SW 1271 (cell line): ENCODE measurements around the gene ZC3H18.

ENCODE experiments used
- DNase-seq, 2 experiments: peaks; one replicate each; lab custom pipeline; 2025; lab: John Stamatoyannopoulos, UW

ZC3H18 gene

DNA sequence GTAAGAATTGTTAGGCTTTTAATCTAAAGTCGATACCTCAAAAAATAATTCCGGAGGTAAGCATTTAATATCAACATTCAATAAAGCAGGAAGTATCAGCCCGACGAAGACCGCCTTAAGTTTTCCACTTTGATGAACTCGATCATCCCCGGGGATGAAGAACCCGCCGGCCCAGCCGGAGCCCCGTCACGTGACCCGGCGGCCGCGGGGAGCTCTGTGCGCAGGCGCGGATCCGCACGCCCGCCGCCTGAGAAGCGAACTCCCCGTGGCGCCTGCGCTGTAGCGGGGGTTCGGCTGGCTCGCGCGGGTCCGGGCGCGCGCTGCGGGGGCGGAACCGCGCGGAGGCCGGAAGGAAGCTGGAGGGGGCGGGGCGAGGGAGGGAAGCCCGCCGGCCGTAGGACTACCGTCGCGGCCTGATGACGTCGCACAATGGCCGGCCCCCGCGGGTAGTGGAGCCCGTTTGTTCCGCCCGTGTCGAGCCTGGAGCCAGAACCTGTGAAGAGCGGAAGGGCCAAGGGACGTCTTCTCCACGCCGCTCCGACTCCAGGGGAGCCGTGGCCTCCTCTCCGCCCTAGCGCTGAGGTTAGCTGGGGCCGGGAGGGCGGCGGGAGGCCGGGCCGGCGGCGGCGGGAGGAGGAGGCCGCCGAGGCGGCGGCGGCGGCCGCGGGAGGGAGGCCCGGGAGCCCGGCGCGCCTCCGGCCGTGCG lies at the start of gene ZC3H18:
Gene ZC3H18 (plus strand): TSS at position 419 of the 706 bp plus-strand sequence. CDS start 6,721 bp downstream, outside the sequence.
- DNase-seq, result peak; percentile 82 to 91

DNA sequence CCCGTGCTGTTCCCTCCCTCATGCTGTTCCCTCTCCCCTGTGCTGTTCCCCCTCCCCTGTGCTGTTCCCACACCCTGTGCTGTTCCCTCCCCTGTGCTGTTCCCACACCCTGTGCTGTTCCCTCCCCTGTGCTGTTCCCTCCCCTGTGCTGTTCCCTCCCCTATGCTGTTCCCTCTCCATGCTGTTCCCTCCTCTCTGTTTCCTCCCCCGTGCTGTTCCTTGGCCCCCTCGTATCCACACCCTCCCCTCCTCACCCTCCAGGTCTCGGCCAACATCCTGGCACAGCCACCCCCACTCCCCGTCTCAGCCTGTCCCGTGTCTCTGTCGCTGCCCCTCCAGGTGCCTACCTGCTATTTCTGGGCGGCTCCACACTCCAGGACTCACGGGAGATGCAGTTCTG lies 48.5 kb upstream of the ZC3H18 start:
- no peak for DNase-seq

DNA sequence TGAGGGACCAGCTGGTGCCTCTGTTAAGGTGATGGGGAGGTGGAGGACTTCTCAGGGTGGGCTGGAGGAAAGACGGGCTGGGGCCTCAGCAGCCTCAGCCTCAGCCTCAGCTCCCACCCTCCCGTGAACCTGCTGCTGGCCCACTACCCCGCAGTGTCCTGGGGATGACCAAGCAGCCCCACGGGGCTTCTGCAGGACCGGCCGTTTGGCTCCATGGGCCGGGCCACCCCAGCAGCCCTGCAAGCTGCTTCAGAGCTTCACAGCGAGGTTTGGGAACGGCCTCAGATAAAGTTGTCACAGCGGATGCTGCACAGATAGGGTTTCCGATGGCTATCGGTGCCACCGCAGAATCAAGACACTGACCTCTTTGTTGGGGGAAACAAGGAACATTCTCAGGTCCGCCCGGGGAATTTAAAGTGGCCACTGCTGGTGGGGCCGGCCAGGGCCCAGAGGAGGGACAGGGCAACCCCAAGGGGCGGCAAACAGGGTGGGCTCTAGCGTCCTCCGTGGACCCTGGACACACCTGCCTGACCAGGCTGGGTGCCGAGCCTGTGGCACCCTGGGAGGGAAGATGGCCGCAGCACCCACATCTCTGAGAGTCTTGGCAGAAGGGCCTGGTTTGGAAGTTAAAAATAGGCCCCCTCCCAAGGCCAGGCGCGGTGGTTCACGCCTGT lies 47.8 kb upstream of the ZC3H18 start:
- no peak for DNase-seq

DNA sequence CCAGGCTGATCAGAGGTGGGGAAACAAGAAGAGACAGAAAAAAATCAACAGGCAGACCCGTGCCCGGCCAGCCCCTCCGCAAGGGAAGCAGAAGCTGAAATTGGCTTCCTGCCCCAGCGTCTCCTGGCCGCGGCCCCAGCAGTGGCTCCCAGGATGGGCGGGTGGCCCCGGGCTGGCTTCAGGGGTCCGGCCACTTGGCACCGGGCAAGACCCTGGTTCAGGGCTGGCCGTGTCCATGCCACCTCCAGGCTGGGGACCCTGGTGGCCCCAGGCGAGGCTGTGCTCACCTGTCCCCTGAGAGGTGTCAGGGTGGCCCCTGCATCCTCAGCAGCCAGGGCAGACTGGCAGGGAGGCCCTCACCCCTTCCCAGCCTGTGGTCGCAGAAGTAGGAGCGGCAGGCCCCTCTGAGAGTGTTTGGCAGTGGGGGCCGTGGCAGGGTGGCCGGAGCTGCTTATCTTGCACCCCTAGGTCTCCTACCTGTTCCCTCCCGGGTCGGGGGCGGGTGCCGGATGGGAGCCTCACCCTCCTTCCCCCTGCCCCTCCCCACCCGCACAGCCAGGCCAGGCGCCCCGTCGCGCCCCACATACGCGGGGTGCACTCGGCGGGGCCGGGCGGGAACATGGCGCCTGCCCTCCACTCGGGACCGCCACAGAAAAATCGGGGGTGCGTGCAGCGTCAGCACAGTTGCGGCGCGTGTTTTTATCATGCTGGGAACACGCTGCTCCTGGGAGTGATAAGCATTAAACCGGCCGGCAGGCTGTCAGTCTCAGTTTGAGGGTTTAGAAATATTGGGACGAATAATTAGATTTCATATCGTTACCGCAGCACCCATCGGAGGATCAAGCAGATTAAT lies 46.7 kb upstream of the ZC3H18 start:
- no peak for DNase-seq

DNA sequence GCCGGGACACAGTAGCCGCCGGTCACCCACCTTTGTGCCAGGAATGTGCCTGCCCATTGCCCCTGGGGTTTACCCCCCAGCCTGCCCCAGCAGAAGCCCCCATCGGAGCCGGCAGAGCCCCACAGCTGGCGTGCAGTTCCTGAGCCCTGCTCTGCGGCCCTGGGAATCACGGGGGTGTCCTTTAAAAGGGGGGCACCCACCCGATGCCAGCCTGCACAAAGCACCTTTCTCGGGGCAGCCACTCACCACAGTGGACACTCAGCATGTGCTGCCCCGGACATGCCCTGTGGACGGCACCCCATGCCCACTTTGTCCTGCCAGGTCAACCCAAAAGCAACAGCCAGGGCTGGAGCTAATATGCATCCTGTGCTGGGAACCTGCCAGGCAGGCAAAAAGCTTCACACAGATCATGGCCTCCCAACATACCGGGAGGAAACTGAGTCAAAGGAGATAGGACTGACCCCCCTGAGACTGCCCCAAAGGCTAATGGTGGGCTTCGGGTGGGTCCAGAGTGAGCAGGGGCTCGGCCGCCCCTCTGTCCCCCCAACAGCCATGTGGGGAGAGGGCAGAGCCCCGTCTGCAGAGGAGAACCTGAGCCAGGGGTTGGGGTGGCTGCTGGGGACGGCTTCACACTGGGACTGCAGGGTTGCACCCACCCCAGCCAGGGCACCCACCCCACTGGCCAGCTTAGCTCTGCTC lies 45.8 kb upstream of the ZC3H18 start:
- DNase-seq, result no peak

DNA sequence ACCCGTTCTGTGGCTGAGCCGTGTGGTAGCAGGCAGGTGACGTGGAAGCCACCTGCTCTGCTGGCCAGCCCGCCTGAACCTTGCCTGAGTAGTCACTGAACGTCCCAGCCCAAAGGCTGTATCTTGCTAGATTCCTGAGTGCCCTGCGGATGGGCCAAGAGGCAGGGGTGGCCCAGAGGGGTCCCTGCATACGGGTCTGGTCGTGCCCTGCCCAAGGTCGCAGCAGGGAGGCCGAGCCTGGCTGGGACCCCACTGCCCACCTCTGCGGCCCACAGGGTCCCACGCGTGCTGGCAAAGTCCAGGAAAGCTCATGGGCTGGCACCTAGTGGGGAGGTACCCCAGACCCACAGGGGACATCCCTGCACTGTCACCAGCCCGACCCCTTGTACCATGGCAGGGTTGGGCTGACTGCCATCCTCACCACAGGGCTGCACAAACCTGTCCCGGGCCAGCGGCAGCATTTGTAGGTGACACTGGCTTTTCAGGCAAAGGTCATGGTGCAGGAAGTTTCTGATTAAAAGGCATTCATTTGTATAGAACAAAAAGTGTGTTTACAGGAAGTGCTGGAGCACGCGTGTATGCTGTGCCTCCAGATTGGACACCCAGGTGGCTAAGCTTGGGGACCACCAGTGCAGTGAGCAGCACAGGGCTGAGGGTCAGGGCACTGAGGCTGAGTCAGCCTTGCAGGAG lies 45.1 kb upstream of the ZC3H18 start:
- no peak for DNase-seq

DNA sequence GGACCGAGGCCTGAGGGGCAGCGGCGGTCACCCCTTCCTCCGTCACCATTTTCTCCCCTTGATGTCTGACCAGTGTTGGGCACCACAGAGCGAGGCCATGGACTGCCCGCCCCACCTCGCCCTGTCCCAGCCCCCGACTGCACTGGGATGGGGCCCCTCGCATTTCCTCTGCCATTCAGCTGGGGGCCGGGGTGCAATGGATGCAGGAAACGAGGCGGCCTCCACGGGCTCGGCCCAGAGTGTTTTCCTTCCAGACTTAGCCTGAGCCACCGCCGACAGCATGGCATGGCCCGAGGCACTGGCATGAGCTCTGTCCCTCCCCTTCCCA lies 44.6 kb upstream of the ZC3H18 start:
- no peak for DNase-seq

DNA sequence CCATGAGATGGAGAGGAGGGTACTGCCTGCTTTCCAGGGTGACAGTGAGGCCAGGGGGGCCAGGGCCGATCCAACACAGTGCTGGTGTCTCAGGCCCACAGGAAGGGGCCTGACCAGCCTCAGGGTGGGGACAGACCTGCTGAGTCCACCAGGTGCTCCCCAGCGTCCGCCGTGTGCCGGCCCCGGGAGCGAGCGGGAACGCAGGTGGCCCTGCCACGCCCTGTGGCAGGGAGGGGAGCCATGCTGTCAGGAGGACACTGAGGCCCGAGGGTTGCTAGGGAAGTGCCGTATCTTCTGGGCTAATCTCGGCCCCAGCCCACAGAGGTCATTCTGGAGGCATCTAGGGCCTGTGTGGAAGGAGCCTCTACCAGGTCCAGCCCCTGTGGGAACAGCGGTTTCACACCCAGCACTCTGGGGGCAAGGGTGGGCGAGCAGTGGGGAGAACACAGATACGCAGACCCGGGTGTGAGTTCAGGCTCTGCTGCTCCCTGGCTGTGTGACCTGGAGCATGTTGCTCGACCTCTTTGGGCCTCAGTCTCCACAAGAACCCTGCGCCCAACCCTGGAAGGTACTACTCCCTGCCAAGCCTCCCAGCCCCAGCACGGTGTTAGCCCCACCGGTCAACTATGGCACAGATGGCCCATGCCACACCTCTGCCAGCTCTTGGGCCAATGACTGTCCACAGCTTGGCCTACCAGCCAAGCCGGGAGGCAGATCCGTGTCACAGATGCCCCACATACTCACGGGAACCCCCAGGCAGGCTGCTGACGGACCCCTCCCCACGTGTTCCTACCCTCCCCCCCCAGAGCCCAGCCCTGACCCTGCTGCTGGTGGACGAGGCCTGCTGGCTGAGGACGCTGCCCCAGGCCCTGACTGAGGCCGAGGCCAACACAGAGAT lies 43.9 kb upstream of the ZC3H18 start:
- DNase-seq, result no peak

DNA sequence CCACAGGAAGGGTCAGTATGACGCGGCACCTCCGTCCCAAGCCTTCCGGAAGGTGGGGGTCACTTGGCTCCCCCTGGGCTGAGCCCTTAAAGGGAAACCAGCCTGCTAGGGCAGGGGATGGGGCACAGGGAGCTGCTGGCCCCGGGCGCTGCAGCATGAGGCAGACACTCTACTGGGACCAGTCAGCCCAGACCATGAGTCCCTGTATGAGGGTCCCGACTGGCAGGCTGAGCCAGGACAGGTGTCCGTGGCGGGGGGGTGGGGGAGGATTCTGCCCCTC lies 43.4 kb upstream of the ZC3H18 start:
- no peak for DNase-seq

DNA sequence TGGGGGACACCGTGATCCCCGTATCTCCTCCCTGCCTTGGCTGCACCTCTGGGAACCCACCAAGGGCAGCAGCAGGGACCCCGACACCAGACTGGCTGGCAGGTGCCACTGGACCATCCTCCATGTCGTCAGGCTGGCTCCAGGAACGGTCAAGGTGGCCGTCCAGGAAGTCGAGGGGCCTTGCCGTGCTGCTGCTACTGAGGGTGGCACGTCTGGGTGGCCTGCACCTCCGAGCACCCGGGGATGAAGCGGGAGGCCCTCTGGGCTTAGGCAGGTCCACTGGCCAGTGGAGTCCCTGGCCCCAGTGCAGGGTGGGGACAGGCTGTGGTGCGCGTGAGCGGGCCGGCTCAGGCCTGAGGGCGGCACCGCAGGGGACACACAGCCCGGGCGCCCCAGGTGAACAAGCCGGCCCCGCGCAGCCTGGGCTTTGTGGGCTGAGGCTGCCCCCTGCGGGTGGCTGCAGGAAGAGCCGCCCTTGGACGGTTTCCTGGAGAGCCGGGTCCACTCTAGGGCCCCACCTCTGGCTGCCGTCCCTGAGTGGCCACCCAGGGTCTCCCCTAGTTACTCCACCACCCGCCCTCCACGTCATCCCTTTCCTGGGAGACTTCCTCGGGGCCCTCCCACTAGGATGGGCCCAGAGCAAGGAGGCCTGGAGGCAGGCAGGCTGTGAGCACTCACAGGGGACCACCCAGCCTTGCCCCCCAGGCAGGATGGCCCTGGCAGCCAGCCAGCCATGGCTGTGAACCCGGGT lies 42.8 kb upstream of the ZC3H18 start:
- DNase-seq, result peak in 1 of 2 experiments; percentile 22

DNA sequence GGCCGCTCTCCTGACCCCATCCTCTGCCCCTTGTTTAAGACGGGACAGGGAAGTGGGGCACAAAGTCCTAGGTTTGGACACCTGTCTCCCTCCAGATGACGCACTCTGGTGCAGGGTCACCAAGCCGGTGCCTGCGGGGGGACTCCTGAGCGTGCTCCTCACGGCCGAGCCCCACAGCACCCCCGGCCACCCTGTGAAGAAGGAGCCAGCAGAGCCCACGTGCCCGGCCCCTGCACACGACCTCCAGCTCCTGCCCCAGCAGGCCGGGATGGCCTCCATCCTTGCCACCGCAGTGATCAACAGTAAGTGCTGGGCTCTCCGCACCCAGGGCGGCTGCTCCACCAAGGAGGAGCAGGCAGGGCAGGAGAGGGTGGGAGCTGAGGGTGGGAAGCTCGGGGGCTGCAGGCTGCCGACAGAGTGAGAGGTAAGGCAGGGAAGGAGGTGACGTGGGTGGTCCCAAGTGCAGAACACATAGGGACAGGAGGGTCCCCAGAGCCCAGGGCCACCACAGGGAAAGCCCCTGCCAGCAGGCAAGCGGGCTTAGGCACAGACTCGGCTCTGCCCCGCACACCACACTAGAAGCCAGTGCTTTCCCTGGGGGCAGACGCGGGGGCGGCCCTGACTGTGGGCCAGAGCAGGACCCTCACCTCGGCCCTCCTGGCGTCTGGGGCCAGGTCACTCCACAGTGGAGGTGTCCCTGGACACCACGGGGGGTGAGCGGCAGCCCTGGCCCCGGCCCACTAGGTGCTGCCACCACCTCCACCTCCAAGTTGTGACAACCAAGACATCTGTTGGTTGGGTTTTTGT lies 42.1 kb upstream of the ZC3H18 start:
- no peak for DNase-seq

DNA sequence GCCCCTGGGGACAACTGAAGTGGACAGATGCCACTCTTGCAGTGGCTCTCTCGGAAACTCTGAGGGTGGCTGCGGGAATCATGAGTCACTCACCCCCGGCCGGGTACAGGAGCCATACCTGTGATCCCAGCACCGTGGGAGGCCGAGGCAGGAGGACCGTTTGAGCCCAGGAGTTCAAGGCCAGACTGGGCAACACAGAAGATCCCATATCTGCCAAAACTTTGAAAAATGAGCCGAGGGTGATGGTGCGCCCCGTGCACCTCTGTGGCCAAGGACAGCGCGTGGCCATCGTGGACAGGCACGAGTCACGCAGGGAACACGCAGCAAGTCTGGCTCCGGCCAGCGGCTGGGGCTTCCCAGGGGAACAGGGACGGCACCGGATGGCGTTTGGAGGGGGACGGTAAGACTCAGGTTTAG lies 41.3 kb upstream of the ZC3H18 start:
- DNase-seq, result no peak

DNA sequence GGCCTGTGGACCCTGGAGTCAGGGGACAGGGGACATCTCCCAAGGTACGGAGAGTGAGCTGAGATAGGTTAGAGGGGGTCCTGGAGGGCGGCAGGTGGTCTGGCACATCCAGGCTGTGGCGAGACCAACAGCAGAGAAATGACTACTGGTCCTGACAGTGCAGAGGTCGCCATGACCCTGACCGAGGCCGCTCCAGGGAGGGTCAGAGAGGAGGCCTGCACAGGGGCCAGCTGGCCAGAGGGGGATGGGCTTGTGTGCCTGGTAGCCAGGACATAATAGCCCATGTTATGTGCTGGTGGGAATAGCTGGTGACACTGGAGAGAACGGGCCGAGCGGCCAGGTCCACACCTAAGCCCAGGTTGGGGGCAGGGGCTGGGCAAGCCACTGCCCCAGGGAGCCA lies 40.6 kb upstream of the ZC3H18 start:
- DNase-seq, result no peak

DNA sequence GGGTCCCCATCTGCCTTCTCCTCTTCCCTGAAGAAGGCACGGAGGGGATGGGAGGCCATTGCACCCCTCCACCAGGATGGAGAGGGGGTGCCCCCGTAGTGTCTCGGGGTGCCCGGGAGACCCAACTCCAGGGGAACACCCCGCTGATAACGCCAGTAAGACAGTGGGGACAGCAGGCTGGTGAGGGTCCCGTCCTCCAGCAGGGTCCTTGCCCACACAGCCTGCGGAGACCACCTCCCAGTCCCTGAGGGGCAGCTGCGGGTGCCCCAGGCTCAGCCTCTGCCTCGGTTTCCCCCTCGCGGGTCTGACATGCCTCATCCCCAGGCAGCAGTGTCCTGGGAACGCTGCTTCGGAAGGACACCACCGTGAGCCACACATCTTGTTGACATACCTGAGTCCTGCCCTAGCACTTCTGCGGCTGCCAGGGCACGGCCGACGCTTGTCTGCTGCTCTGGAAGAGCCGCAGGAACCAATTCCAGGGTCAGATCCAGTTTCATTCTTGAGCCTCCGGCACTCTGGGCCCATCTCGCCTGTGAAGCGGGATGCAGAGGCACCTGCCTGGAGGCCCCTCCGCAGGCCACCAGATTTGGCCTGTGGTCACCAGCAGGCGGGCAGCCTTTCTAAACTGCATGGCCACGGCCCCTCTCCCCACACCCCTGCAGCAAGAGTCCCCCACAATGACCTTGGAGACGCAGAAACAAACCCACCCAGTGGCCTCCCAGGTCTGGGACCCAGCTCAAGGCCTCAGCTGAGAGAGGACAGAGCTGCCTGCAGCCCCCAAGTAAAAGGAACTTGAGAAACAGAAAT lies 39.9 kb upstream of the ZC3H18 start:
- DNase-seq, result no peak

DNA sequence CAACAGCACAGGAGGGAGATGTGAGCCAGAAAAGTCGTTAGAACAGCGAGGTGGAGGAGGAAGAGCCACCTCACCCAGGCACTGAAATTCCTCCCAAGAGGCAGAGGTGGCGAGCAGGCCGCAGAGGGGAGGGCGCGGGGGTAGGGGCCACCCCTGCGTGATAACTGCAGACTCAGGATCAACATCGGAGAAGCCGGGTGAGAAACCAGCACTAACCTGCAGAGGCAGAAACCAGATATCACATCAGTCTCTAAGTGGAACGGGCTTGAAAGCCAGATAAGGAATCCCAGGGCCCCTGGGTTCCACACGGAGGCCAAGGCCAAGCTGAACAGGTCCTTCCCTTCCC lies 39.4 kb upstream of the ZC3H18 start:
- no peak for DNase-seq

DNA sequence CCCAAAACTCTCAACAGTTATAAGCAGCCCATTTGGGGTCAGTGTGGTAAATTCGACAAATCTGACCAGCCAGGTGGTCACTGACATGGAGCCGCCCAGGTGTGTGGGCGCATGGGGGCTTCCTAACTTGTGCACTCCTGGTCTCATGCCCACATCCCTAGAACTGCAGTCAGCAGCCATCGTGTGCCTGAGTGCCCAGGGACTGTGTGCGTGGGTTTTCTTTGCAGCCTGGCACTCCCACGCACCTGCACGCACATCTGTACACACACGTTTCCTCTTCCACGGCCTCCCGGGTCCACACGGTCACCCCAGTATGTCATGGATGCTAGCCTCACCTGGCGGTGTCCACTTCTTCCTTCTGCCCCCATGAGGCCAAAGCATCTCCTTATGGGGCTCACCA lies 38.9 kb upstream of the ZC3H18 start:
- no peak for DNase-seq

DNA sequence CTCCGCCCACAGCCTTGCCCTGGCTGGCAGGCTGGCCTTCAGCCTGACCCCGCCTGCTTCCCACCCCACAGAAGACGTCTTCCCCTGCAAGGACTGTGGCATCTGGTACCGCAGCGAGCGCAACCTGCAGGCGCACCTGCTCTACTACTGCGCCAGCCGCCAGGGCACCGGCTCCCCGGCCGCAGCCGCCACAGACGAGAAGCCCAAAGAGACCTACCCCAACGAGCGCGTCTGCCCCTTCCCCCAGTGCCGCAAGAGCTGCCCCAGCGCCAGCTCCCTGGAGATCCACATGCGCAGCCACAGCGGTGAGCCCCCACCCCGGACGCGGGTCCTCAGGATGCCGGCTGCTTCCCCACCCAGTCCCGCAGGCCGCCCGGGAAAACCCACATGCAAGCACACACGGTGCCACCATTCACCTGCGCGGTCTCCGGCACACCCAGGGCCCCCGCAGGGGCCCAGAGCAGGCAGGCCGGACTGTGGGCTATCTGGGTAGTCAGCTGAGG lies 38.2 kb upstream of the ZC3H18 start:
- no peak for DNase-seq

DNA sequence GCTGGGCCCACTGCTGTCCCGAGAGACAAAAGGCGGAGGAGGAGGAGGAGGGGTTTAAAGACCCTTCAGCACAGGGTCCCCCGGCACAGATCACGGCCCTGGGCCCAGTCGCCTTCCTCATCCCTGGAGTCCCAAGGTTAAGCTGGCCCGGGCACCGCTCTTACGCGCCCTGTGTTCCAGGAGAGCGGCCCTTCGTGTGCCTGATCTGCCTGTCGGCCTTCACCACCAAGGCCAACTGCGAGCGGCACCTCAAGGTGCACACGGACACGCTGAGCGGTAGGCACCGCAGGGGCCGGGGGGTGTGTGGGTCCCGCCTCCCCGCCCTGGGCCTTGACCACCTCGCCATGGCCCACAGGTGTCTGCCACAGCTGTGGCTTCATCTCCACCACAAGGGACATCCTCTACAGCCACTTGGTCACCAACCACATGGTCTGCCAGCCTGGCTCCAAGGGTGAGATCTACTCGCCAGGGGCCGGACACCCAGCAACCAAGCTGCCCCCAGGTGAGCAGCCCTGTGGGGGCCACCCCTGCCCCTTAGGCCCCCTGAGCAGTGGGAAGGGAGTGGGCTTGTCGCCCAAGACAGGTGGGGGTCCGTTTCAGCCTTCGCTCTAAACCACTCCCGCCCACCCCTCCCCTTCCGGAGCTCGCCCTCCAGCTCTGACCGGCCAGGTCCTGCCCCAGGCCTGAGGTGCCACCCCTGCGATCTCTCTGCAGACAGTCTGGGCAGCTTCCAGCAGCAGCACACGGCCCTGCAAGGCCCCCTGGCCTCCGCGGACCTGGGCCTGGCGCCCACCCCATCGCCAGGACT lies 37.6 kb upstream of the ZC3H18 start:
- DNase-seq, result no peak
